HL-60 (cell line): ENCODE results near the gene AMPD3.
"Not testable (repeated sequence)": the region's sequence is repeated elsewhere in the genome, so short reads cannot be mapped to it uniquely, and the experiment has no call there.

Experiments
- DNase-seq, 2 experiments: peaks; one replicate each; pipeline ENCODE4 v3.0.0-alpha.2; 2010 to 2020; ENCODE audit warnings: low read depth in 1 of 2, low spot score in 1 of 2
- H3K27ac ChIP-seq: fragments of 250-450 bp; sonication (Bioruptor Pico); replicated peaks from 2 replicates; pipeline ENCODE4 v1.5.1; 2020; ENCODE audit warnings: mild to moderate bottlenecking, moderate library complexity
- H3K27me3 ChIP-seq: fragments of 250-450 bp; sonication (Bioruptor Pico); 2 replicates; pipeline ENCODE4 v1.5.1; 2021; ENCODE audit warnings: mild to moderate bottlenecking, moderate library complexity; ENCODE audit not compliant: insufficient read depth, poor library complexity, severe bottlenecking
- H3K4me3 ChIP-seq: replicated peaks from 2 replicates; pipeline ENCODE4 v1.5.1; 2011; ENCODE audit warnings: mild to moderate bottlenecking, control low read depth, low read length; ENCODE audit not compliant: insufficient read depth
- CTCF ChIP-seq: IDR thresholded peaks from one replicate; pipeline ENCODE4 v1.5.1; 2011; ENCODE audit warnings: low read length, control low read depth, inconsistent platforms; ENCODE audit not compliant: insufficient read depth
- GABPA ChIP-seq: IDR thresholded peaks from 2 replicates; pipeline ENCODE4 v1.6.1; 2012; ENCODE audit warnings: low read depth
- POLR2AphosphoS5 ChIP-seq: IDR thresholded peaks from 2 replicates; pipeline ENCODE4 v1.6.1; 2012; ENCODE audit warnings: low read depth
- REST ChIP-seq: IDR thresholded peaks from 2 replicates; pipeline ENCODE4 v1.6.1; 2012; ENCODE audit warnings: low read depth; ENCODE audit not compliant: insufficient replicate concordance
- SPI1 ChIP-seq: IDR thresholded peaks from 2 replicates; pipeline ENCODE4 v1.6.1; 2012; ENCODE audit warnings: low read depth, mild to moderate bottlenecking, borderline replicate concordance

Gene AMPD3

GRCh38 chr11:10432493-10432892, 22.6 kb upstream of the AMPD3 start:
- Histone ChIP-seq H3K4me3 (no peak overlapping the region), H3K27me3 (no peaks in the 10 kb centered on the region), H3K27ac (no peak overlapping the region)
- DNase-seq, result no peak
- TF ChIP-seq GABPA, result no peak
- TF ChIP-seq REST, result no peak
- TF ChIP-seq SPI1, result no peak
- no peak for TF ChIP-seq POLR2AphosphoS5
- TF ChIP-seq CTCF, result no peak

GRCh38 chr11:10432971-10433370, 22.1 kb upstream of the AMPD3 start:
- no peaks in the 10 kb centered on the region for H3K27me3 ChIP-seq
- no peak overlapping the region for H3K27ac ChIP-seq
- no peak overlapping the region for H3K4me3 ChIP-seq
- no peak for DNase-seq
- no peak for TF ChIP-seq CTCF
- no peak for TF ChIP-seq GABPA
- TF ChIP-seq POLR2AphosphoS5, result no peak
- no peak for TF ChIP-seq REST
- no peak for TF ChIP-seq SPI1

GRCh38 chr11:10436224-10436623, 18.8 kb upstream of the AMPD3 start:
- peak; percentile 67 to 94 for DNase-seq

GRCh38 chr11:10436683-10437082, 18.4 kb upstream of the AMPD3 start:
- not testable (repeated sequence) for DNase-seq, H3K27me3 ChIP-seq, H3K4me3 ChIP-seq
- H3K27ac ChIP-seq, result peak overlapping the region; percentile 90

More at GRCh38 chr11:10436224-10436623, 18.8 kb upstream of the AMPD3 start:
- Histone ChIP-seq H3K27ac (peak overlapping the region; percentile 90), H3K4me3 (no peak overlapping the region), H3K27me3 (no peaks in the 10 kb centered on the region)
- TF ChIP-seq SPI1 (peak; percentile 90), GABPA (no peak), POLR2AphosphoS5 (peak; percentile 79), REST (no peak)
